IMR-90 (cell line): Measurements from ENCODE around the gene TEX261. TPM values are rescaled to one million over a fixed set of nuclear protein-coding genes. Genes with fewer than 3 reads are reported as not detected.

Source experiments
- ATAC-seq: fragments of 200-7000 bp; cut with Tn5 transposase; 2 replicates; pipeline ENCODE4 v1.9.1; 2020; ENCODE audit warnings: low read depth, mild to moderate bottlenecking, moderate library complexity
- BruUV-seq: library from RNA; stranded (reverse); fragments of 400-500 nt; replicated peaks from 2 replicates; lab custom pipeline; 2021; lab: Mats Ljungman, UMichigan
- CTCF ChIA-PET: fragments of 300-600 bp; formaldehyde crosslinking; extraction: SDS; loops from one replicate; lab custom pipeline; 2021; ENCODE audit warnings: antibody characterized with exemption; lab: Yijun Ruan, JAX
- POLR2A ChIA-PET: fragments of 300-600 bp; sonication (Branson Sonifier 250); formaldehyde crosslinking; loops from one replicate; lab custom pipeline; 2022; ENCODE audit warnings: antibody characterized with exemption; ENCODE audit not compliant: unreplicated experiment; lab: Charles Lee
- DNase-seq: peaks from one replicate; pipeline ENCODE4 v3.0.0; 2013
- H2AFZ ChIP-seq: replicated peaks from 2 replicates; pipeline ENCODE3; 2013; ENCODE audit warnings: low read length, mild to moderate bottlenecking; ENCODE audit not compliant: poor library complexity
- H2AK5ac ChIP-seq: 2 replicates; pipeline ENCODE4 v1.6.1; 2013; ENCODE audit warnings: low read depth, low read length, inconsistent platforms
- H2AK9ac ChIP-seq: replicated peaks from 2 replicates; pipeline ENCODE3; 2013; ENCODE audit warnings: mild to moderate bottlenecking, low read depth, low read length, moderate library complexity; ENCODE audit not compliant: poor library complexity
- H2BK120ac ChIP-seq: 2 replicates; pipeline ENCODE4 v1.6.1; 2013; ENCODE audit warnings: low read depth, low read length, inconsistent platforms
- H2BK15ac ChIP-seq: 3 replicates; pipeline ENCODE4 v1.6.1; 2013; ENCODE audit warnings: low read depth, low read length, inconsistent platforms
- H2BK20ac ChIP-seq: 2 replicates; pipeline ENCODE4 v1.6.1; 2013; ENCODE audit warnings: low read depth, mild to moderate bottlenecking, inconsistent platforms, low read length, moderate library complexity
- H2BK5ac ChIP-seq: 2 replicates; pipeline ENCODE4 v1.6.1; 2013; ENCODE audit warnings: mild to moderate bottlenecking, low read depth, low read length, inconsistent platforms; ENCODE audit not compliant: poor library complexity, severe bottlenecking
- H3K14ac ChIP-seq: replicated peaks from 2 replicates; pipeline ENCODE4 v1.6.1; 2013; ENCODE audit warnings: low read depth, low read length, inconsistent platforms
- H3K18ac ChIP-seq: 2 replicates; pipeline ENCODE4 v1.6.1; 2013; ENCODE audit warnings: low read depth, low read length, control low read depth
- H3K23ac ChIP-seq: 2 replicates; pipeline ENCODE4 v1.6.1; 2013; ENCODE audit warnings: low read depth, low read length, inconsistent platforms
- H3K27ac ChIP-seq: 2 replicates; pipeline ENCODE4 v1.5.1; 2013; ENCODE audit warnings: mild to moderate bottlenecking, control low read depth, low read length; ENCODE audit not compliant: insufficient read depth
- H3K27me3 ChIP-seq: 2 replicates; pipeline ENCODE4 v1.6.1; 2013; ENCODE audit warnings: low read length; ENCODE audit not compliant: control insufficient read depth, insufficient read depth
- H3K36me3 ChIP-seq: 2 replicates; pipeline ENCODE4 v1.6.1; 2013; ENCODE audit warnings: low read length, mixed read lengths; ENCODE audit not compliant: control insufficient read depth, insufficient read depth
- H3K4ac ChIP-seq: 2 replicates; pipeline ENCODE4 v1.6.1; 2013; ENCODE audit warnings: low read depth, low read length, inconsistent platforms
- H3K4me1 ChIP-seq: 2 replicates; pipeline ENCODE4 v1.6.1; 2013; ENCODE audit warnings: low read length, mixed read lengths; ENCODE audit not compliant: control insufficient read depth, insufficient read depth
- H3K4me2 ChIP-seq: 2 replicates; pipeline ENCODE4 v1.6.1; 2013; ENCODE audit warnings: low read depth, mild to moderate bottlenecking, control low read depth, low read length, moderate library complexity
- H3K4me3 ChIP-seq: 2 replicates; pipeline ENCODE4 v1.5.1; 2013; ENCODE audit warnings: low read depth, mild to moderate bottlenecking, control low read depth, low read length, moderate library complexity; ENCODE audit not compliant: insufficient read depth
- H3K56ac ChIP-seq: 2 replicates; pipeline ENCODE4 v1.6.1; 2013; ENCODE audit warnings: low read length, inconsistent platforms; ENCODE audit not compliant: insufficient read depth; ENCODE audit errors: extremely low read depth
- H3K79me1 ChIP-seq, 2 experiments: 2 replicates each; pipeline ENCODE4 v1.6.1; 2013; ENCODE audit warnings: low read length in 2 of 2, inconsistent platforms in 1 of 2, low read depth in 1 of 2
- H3K9ac ChIP-seq: 2 replicates; pipeline ENCODE4 v1.6.1; 2013; ENCODE audit warnings: low read depth, low read length, control low read depth
- H3K9me1 ChIP-seq: 2 replicates; pipeline ENCODE4 v1.6.1; 2013; ENCODE audit warnings: low read length, inconsistent platforms; ENCODE audit not compliant: insufficient read depth
- H3K9me3 ChIP-seq: 2 replicates; pipeline ENCODE4 v1.6.1; 2013; ENCODE audit warnings: low read length; ENCODE audit not compliant: control insufficient read depth, insufficient read depth
- H4K20me1 ChIP-seq: 2 replicates; pipeline ENCODE4 v1.6.1; 2013; ENCODE audit warnings: low read length, inconsistent platforms; ENCODE audit not compliant: insufficient read depth
- H4K5ac ChIP-seq: 2 replicates; pipeline ENCODE4 v1.6.1; 2013; ENCODE audit warnings: mild to moderate bottlenecking, low read depth, low read length, control low read depth
- H4K8ac ChIP-seq, 2 experiments: 2 replicates each; pipeline ENCODE4 v1.6.1; 2013; ENCODE audit warnings: low read depth in 2 of 2, low read length in 2 of 2, control low read depth in 1 of 2, inconsistent platforms in 1 of 2
- H4K91ac ChIP-seq: 2 replicates; pipeline ENCODE4 v1.6.1; 2013; ENCODE audit warnings: low read depth, low read length, inconsistent platforms; ENCODE audit not compliant: insufficient read depth
- BHLHE40 ChIP-seq: fragments of 150-350 bp; IDR thresholded peaks from 2 replicates; pipeline ENCODE4 v1.6.1; 2016; ENCODE audit warnings: mild to moderate bottlenecking, low read depth, low read length
- CEBPB ChIP-seq: IDR thresholded peaks from 2 replicates; pipeline ENCODE4 v1.6.1; 2012; ENCODE audit warnings: low read depth, low read length, improper control_type of control experiment
- CHD1 ChIP-seq: IDR thresholded peaks from 2 replicates; pipeline ENCODE4 v1.6.1; 2012; ENCODE audit warnings: low read depth, low read length, improper control_type of control experiment
- CTCF ChIP-seq: conservative IDR thresholded peaks from 2 replicates; pipeline ENCODE4 v1.5.1; 2012; ENCODE audit warnings: mild to moderate bottlenecking, low read depth, low read length, improper control_type of control experiment
- ELK1 ChIP-seq: fragments of 150-350 bp; IDR thresholded peaks from 2 replicates; pipeline ENCODE4 v1.6.1; 2016; ENCODE audit warnings: low read depth, mild to moderate bottlenecking, low read length, moderate library complexity, borderline replicate concordance
- MAFK ChIP-seq: IDR thresholded peaks from 2 replicates; pipeline ENCODE4 v1.6.1; 2012; ENCODE audit warnings: low read depth, low read length, improper control_type of control experiment
- MAZ ChIP-seq: IDR thresholded peaks from 2 replicates; pipeline ENCODE4 v1.6.1; 2012; ENCODE audit warnings: low read depth, mild to moderate bottlenecking, low read length, improper control_type of control experiment, moderate library complexity, borderline replicate concordance
- MXI1 ChIP-seq: IDR thresholded peaks from 2 replicates; pipeline ENCODE4 v1.6.1; 2012; ENCODE audit warnings: low read depth, mild to moderate bottlenecking, low read length, moderate library complexity, borderline replicate concordance
- POLR2A ChIP-seq: IDR thresholded peaks from 2 replicates; pipeline ENCODE4 v1.6.1; 2012; ENCODE audit warnings: mild to moderate bottlenecking, low read depth, low read length
- RAD21 ChIP-seq: IDR thresholded peaks from 2 replicates; pipeline ENCODE4 v1.6.1; 2012; ENCODE audit warnings: low read length, improper control_type of control experiment
- RCOR1 ChIP-seq: IDR thresholded peaks from 2 replicates; pipeline ENCODE4 v1.6.1; 2012; ENCODE audit warnings: mild to moderate bottlenecking, low read length, improper control_type of control experiment; ENCODE audit not compliant: insufficient replicate concordance
- SMC3 ChIP-seq: fragments of 150-350 bp; IDR thresholded peaks from 2 replicates; pipeline ENCODE4 v1.6.1; 2016; ENCODE audit warnings: low read depth, mild to moderate bottlenecking, antibody characterized with exemption, low read length, moderate library complexity
- USF2 ChIP-seq: fragments of 150-350 bp; IDR thresholded peaks from 2 replicates; pipeline ENCODE4 v1.6.1; 2017; ENCODE audit warnings: mild to moderate bottlenecking, antibody characterized with exemption, low read length, low read depth
- WGBS, 2 experiments: methylation state at CpG; one replicate each; pipeline versions ENCODE4 v1.1.5 to v1.1.7; 2013; ENCODE audit warnings: missing lambda C conversion rate in 2 of 2; ENCODE audit not compliant: insufficient read length in 1 of 2; ENCODE audit errors: extremely low coverage in 2 of 2; 5-methylcytosine and 5-hydroxymethylcytosine counted together
- dilution Hi-C: fragments of 300-500 bp; cut with HindIII; formaldehyde crosslinking; loops from one replicate; pipeline ENCODE4 v1.14.3; 2018; ENCODE audit warnings: low sequenced_read_pairs; ENCODE audit not compliant: unreplicated experiment
- in situ Hi-C: fragments of 300-500 bp; cut with MboI; formaldehyde crosslinking; loops from 3 replicates; pipeline ENCODE4 v1.14.3; 2019; ENCODE audit warnings: low sequenced_read_pairs, inconsistent platforms, mixed read lengths
- intact Hi-C: fragments of 100-400 bp; cut with micrococcal nuclease; formaldehyde crosslinking; loops from 2 replicates; pipeline ENCODE4 v1.10.0; 2022
- polyA plus RNA-seq, 3 experiments: library from polyadenylated mRNA; depleted of rRNA; stranded (reverse); fragments of >200 nt; gene quantifications; 2 replicates each; pipeline ENCODE4 v1.2.3, GENCODE V29; 2012; ENCODE audit warnings: low replicate concordance in 1 of 3
- total RNA-seq: library from RNA; depleted of rRNA; stranded (reverse); fragments of >200 nt; gene quantifications from 2 replicates; pipeline ENCODE4 v1.2.3, GENCODE V29; 2012

TEX261 gene
- total and polyA plus RNA-seq, 2 of the 4 experiments (the other 2 are of a cell fraction): 26.3 to 69.8 TPM

- H3K27ac ChIP-seq: no peak overlapping the region
- intact Hi-C loops: no loop called here
- dilution Hi-C loops: no loop called here
- H4K20me1 ChIP-seq: no peaks in the 10 kb centered on the region; the same call in none of the 2 replicates
- POLR2A ChIA-PET: no interaction called here
- peaks cover 2% of the 10 kb centered on the region; the same call in 1 of the 2 replicates for H3K4me1 ChIP-seq
- no peak overlapping the region for H4K91ac ChIP-seq
- no TSS peak for BruUV-seq
- no peak overlapping the region for H2AK9ac ChIP-seq
- no peak overlapping the region for H2BK15ac ChIP-seq
- H3K36me3 ChIP-seq: no peaks in the 10 kb centered on the region
- H2AFZ ChIP-seq: no peak overlapping the region
- H3K9me3 ChIP-seq: no peaks in the 10 kb centered on the region
- no peak overlapping the region for H4K5ac ChIP-seq
- DNase-seq (no peak), ATAC-seq (no peak)
- no peak overlapping the region for H3K4me3 ChIP-seq
- H2BK20ac ChIP-seq: no peak overlapping the region
- H3K79me1 ChIP-seq: no peaks in the 10 kb centered on the region
- no peak overlapping the region for H3K18ac ChIP-seq
- H3K23ac ChIP-seq: no peak overlapping the region
- no peak overlapping the region for H2BK5ac ChIP-seq
- in situ Hi-C loops: no loop called here
- H3K4me2 ChIP-seq: no peak overlapping the region
- CTCF ChIA-PET: interaction anchor here (0.6 kb wide), 1 partner anchor 21 kb away, joined by 4 read pairs; no protein-coding TSS in a partner anchor
- H3K9me1 ChIP-seq: peaks cover 2% of the 10 kb centered on the region; the same call in 1 of the 2 replicates
- H4K8ac ChIP-seq: no peak overlapping the region
- no peak overlapping the region for H2BK120ac ChIP-seq
- no peak overlapping the region for H3K14ac ChIP-seq
- H3K4ac ChIP-seq: no peak overlapping the region
- TF ChIP-seq BHLHE40 (no peak), SMC3 (no peak), RCOR1 (no peak), MAFK (no peak), RAD21 (no peak), CHD1 (no peak), POLR2A (no peak), CEBPB (no peak), CTCF (no peak), MAZ (no peak), ELK1 (no peak), MXI1 (no peak), USF2 (no peak)
- H3K56ac ChIP-seq: no peak overlapping the region
- no peak overlapping the region for H2AK5ac ChIP-seq
- H3K9ac ChIP-seq: no peak overlapping the region
- no peaks in the 10 kb centered on the region; the same call in 1 of the 2 replicates for H3K27me3 ChIP-seq
- 86% methylated on average over 2 of the region's 6 CpGs; no CpG with 5 or more reads in 1 of the 2 experiments for WGBS, 2 experiments
Observed at GRCh38 chr2:70941186-70941585, 53.5 kb downstream of the TEX261 start.
